Peyer's patch (tissue), 4 donors: ENCODE measurements around the gene PHLDA3. TPM values are rescaled to one million over a fixed set of nuclear protein-coding genes. Genes with fewer than 3 reads are reported as not detected.

Experiments
- DNase-seq, 3 donors: peaks; one replicate each; pipeline ENCODE4 v3.0.0-alpha.2; 2017 to 2019
- H3K27ac ChIP-seq, 4 donors: fragments of 200-600 bp; sonication (generic); one replicate each; pipeline ENCODE4 v1.5.1; 2016 to 2019
- H3K27me3 ChIP-seq, 2 donors: fragments of 200-600 bp; sonication (generic); one replicate each; pipeline ENCODE4 v1.5.1; 2019
- H3K36me3 ChIP-seq, 3 donors: fragments of 200-600 bp; sonication (generic); one replicate each; pipeline ENCODE4 v1.5.1; 2016 to 2019
- H3K4me1 ChIP-seq, 4 donors: fragments of 200-600 bp; sonication (generic); one replicate each; pipeline ENCODE4 v1.5.1; 2016 to 2019
- H3K4me3 ChIP-seq, 4 donors: fragments of 200-600 bp; sonication (generic); 1 replicate in 3 of 4; 2 replicates in 1 of 4; pipeline ENCODE4 v1.5.1; 2016 to 2019; ENCODE audit warnings: mild to moderate bottlenecking in 1 of 4
- H3K9me3 ChIP-seq, 4 donors: fragments of 200-600 bp; sonication (generic); one replicate each; pipeline ENCODE4 v1.5.1; 2016 to 2019; ENCODE audit warnings: mild to moderate bottlenecking in 1 of 4
- POLR2A ChIP-seq, 2 donors: fragments of 450-650 bp; IDR thresholded peaks; one replicate each; pipeline ENCODE4 v1.5.1; 2017; ENCODE audit warnings: antibody characterized with exemption in 2 of 2, mild to moderate bottlenecking in 2 of 2, moderate library complexity in 2 of 2
- total RNA-seq, 4 donors: library from RNA; depleted of rRNA; stranded (reverse); fragments of >200 nt; gene quantifications; one replicate each; pipeline ENCODE4 v1.1.0, GENCODE V29; 2016
- TF ChIP-seq, protein P1 (sequence below), 6 experiments: fragments of 450-650 bp in 4 of 6; fragments of 200-600 bp in 2 of 6; sonication (generic) in 1 of 6; IDR thresholded peaks; one replicate each; pipeline ENCODE4 v1.5.1; 2017 to 2019; ENCODE audit warnings: antibody characterized with exemption in 6 of 6, mild to moderate bottlenecking in 3 of 6, moderate library complexity in 1 of 6

The PHLDA3 gene
- total RNA-seq, 4 donors from 2014 or later: 4.4 to 43.7 (median 5.2) TPM

DNA sequence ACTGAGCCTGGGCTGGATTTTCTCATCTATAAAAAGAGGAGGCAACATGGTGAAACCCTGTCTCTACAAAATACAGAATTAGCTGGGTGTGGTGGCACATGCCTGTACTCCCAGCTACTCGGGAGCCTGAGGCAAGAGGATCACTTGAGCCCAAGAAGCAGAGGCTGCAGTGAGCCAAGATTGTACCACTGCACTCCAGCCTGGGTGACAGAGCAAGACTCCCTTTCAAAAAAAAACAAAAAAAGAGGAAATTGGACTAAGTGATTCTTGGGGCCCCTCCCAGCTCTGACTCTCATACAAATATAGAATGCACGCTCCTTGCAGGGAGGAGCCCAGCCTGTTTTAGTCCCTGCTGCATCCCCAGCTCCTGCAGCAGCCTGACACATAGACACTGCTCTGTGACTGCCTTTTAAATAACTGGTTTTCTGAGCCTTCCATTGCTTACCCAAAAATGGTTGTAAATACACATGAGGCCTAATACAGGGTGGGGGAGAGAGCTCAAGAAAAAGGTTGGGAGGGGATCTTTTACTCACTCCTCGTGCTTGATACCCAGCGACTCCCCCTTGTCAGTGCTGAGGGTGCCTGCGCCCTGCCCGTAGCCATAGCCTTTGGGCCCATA is 20.8 kb upstream of the PHLDA3 start:
- no peaks in the 10 kb centered on the region for H3K27me3 ChIP-seq
- peaks cover 0 to 77% (median 0%) of the 10 kb centered on the region in 3 donors for H3K36me3 ChIP-seq
- no peak for DNase-seq

DNA sequence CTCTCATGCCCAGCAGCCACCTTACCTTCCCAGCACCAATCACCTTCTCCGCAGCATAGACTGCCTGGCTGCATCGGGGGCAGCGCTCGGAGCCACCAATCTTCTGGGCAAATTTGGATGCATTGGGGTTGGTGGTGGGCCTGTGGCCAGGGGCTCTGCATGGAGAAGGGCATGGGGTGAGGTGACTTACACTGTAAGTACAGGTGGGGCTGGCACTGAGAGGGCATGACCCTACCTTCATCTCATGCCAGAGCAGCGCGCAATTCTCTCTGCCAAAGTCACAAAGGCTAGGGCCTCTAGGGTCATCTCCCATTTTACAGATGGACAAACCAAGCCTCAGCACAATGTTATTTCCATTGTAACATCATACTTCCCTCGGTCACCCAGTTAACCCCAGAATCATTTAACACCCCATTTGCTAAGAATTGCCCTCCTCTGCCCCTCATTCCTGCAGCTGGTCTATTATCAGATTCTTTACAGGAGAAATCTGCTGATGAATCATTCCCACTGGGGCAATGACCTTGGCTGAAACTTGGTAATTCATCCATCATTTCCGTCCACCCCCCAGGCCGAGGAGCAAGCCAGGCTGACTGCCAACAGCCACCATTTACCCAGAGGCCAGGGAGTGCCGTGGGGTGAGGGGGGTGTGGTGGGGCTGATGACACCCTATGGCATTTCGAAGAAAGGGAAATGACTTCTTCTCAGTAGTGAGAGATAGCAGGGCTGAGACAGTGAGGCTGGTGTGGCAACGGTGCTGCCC is 20.0 kb upstream of the PHLDA3 start:
- Histone ChIP-seq H3K27me3 (no peaks in the 10 kb centered on the region), H3K27ac (peak overlapping the region in 3 of 4 donors; percentile 28 to 96 (median 62)), H3K9me3 (no peaks in the 10 kb centered on the region), H3K36me3 (peaks cover 0 to 78% (median 0%) of the 10 kb centered on the region in 3 donors), H3K4me3 (no peak overlapping the region), H3K4me1 (peaks cover 0 to 51% (median 0%) of the 10 kb centered on the region in 4 donors)
- peak in 2 of 3 donors; percentile 63 to 72 for DNase-seq
- TF ChIP-seq, protein P1, sequence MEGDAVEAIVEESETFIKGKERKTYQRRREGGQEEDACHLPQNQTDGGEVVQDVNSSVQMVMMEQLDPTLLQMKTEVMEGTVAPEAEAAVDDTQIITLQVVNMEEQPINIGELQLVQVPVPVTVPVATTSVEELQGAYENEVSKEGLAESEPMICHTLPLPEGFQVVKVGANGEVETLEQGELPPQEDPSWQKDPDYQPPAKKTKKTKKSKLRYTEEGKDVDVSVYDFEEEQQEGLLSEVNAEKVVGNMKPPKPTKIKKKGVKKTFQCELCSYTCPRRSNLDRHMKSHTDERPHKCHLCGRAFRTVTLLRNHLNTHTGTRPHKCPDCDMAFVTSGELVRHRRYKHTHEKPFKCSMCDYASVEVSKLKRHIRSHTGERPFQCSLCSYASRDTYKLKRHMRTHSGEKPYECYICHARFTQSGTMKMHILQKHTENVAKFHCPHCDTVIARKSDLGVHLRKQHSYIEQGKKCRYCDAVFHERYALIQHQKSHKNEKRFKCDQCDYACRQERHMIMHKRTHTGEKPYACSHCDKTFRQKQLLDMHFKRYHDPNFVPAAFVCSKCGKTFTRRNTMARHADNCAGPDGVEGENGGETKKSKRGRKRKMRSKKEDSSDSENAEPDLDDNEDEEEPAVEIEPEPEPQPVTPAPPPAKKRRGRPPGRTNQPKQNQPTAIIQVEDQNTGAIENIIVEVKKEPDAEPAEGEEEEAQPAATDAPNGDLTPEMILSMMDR (IDR thresholded peaks at IDR 0.05): no peak
- no peak for TF ChIP-seq POLR2A (IDR thresholded peaks at IDR 0.05)

More for the DNA sequence above, 20.8 kb upstream of the PHLDA3 start:
- Histone ChIP-seq H3K4me1 (peaks cover 0 to 58% (median 0%) of the 10 kb centered on the region in 4 donors), H3K4me3 (no peak overlapping the region), H3K27ac (peak overlapping the region in 3 of 4 donors; percentile 28 to 96 (median 62)), H3K9me3 (no peaks in the 10 kb centered on the region)
- TF ChIP-seq, protein P1 (IDR thresholded peaks at IDR 0.05): no peak
- TF ChIP-seq POLR2A (IDR thresholded peaks at IDR 0.05): no peak

DNA sequence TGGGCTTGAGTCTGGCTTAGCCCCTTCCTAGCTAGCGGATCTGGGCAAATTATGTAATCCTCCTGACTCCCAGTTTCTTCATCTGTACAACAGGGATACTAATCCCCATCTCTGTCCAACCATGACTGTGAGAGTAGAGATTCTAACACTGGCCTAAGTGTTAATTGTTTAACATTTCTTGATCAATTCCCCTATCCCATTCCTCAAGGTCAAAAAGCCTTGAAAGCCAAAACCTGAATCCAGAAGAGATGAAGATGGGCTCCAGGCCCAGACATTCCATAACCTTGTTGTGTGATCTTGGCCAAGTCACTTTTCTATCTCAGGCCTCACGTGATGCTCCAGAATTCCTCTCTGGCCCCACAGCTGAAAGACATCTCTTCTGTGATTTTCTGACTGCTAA is 18.8 kb upstream of the PHLDA3 start:
- Histone ChIP-seq H3K4me3 (no peak overlapping the region), H3K27ac (peak overlapping the region in 2 of 4 donors; percentile 3 to 25), H3K36me3 (peaks cover 0 to 73% (median 0%) of the 10 kb centered on the region in 3 donors), H3K27me3 (no peaks in the 10 kb centered on the region), H3K4me1 (peaks cover 0 to 41% (median 0%) of the 10 kb centered on the region in 4 donors), H3K9me3 (no peaks in the 10 kb centered on the region)
- TF ChIP-seq, protein P1 (IDR thresholded peaks at IDR 0.05): no peak
- no peak for TF ChIP-seq POLR2A (IDR thresholded peaks at IDR 0.05)
- DNase-seq: no peak

DNA sequence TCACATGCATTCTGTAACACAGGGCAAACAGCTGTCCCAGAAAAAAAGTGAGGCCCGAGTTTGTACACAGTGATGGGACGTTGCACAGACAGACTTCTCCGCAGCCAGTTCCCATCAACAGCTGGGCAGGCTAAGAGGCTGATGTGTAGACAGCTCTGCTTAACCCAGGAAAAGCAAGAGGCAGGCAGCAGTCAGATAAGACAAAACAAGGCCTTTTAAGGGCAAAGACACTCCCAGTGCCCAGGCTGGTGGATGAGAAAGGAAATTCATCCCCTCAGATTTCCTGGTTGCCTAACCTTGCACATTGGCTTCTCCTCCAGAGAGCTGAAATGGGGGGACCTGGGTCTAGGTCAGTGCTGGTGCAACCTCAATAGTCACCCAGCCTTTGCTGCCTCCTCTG is 17.2 kb upstream of the PHLDA3 start:
- TF ChIP-seq, protein P1 (IDR thresholded peaks at IDR 0.05): no peak
- TF ChIP-seq POLR2A (IDR thresholded peaks at IDR 0.05): no peak
- peaks cover under 1 to 44% (median 9%) of the 10 kb centered on the region in 4 donors for H3K4me1 ChIP-seq
- H3K4me3 ChIP-seq: no peak overlapping the region
- H3K27me3 ChIP-seq: no peaks in the 10 kb centered on the region
- no peak for DNase-seq
- H3K9me3 ChIP-seq: no peaks in the 10 kb centered on the region
- H3K36me3 ChIP-seq: peaks cover 0 to 70% (median 0%) of the 10 kb centered on the region in 3 donors
- peak overlapping the region in 3 of 4 donors; percentile 11 to 45 (median 30) for H3K27ac ChIP-seq

DNA sequence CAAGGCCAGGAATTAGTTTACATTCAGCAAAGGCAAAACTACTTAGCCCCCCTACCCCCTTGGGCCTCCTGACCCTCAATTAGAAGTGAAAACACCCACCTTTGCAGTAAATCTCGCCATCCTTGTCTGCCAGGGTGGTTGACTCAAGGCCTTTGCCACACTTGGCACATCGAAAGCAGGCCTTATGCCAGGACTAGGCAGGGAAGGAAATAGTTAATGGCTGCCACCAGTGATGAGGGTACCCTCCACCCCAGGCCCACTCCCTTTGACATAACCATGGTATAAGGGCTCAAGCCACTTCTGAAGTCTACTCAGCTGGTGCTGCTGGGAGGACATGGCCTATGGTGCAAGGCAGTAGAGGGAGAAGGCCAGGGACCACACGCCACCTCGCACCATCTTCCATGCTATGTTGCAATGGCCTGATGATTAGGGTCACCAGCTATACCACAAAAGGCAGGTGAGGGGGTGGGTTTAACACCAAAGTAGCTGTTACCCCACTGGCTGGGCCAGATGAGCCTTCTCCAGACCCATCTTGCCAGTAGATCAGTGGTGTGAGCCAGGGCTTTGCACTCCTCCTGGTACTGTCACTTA is 16.3 kb upstream of the PHLDA3 start:
- no peak for DNase-seq
- peak overlapping the region in 3 of 4 donors; percentile 20 to 45 (median 30) for H3K27ac ChIP-seq
- TF ChIP-seq POLR2A (IDR thresholded peaks at IDR 0.05): no peak
- TF ChIP-seq, protein P1 (IDR thresholded peaks at IDR 0.05): no peak
- peaks cover 4 to 44% (median 13%) of the 10 kb centered on the region in 4 donors for H3K4me1 ChIP-seq
- peaks cover 0 to 66% (median 0%) of the 10 kb centered on the region in 3 donors for H3K36me3 ChIP-seq
- no peak overlapping the region for H3K4me3 ChIP-seq
- no peaks in the 10 kb centered on the region for H3K9me3 ChIP-seq
- H3K27me3 ChIP-seq: no peaks in the 10 kb centered on the region
